ENCODE measurements around the gene MICAL1. TPM values are rescaled to one million over a fixed set of nuclear protein-coding genes. Genes with fewer than 3 reads are reported as not detected.

MICAL1 gene
- total and polyA plus RNA-seq, 2 donors (not counting 3 experiments of a cell fraction or from before 2014, with no cell fraction given) = 36.5 to 39.4 TPM

DNA sequence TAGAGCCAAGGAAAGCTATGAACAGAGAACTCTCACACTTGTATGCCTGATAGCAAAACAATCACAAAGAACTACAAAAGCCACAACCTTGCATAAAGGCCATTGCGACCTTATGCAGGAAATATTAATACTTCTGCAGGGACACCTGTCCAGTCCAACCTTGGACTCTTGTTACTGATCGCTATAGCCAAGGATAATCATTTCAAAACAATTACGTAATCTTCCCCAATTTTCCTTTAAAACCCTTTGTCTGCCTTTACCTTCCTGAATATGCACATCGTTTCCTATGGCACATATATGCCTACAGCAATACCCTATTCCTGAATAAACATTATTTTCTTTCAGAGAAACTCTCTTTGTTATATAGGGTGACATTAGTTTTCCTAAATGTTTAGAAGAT is 37.9 kb downstream of the MICAL1 start:
- CTCF ChIA-PET = no interaction called here
- TF ChIP-seq POLR2AphosphoS5 (IDR thresholded peaks at IDR 0.05; ENCODE audit: insufficient read depth, low read depth, low read length) (no peak), JUN (IDR thresholded peaks at IDR 0.05; ENCODE audit: borderline replicate concordance, insufficient read depth, insufficient read length, low read depth) (no peak), FOS (IDR thresholded peaks at IDR 0.05; ENCODE audit: borderline replicate concordance, insufficient read depth, low read length) (no peak), MYC (IDR thresholded peaks at IDR 0.05; ENCODE audit: low read depth, low read length) (no peak), GATA2 (IDR thresholded peaks at IDR 0.05; ENCODE audit: insufficient read depth, insufficient read length, low read depth, low read length) (no peak)
- TF ChIP-seq, protein P1, sequence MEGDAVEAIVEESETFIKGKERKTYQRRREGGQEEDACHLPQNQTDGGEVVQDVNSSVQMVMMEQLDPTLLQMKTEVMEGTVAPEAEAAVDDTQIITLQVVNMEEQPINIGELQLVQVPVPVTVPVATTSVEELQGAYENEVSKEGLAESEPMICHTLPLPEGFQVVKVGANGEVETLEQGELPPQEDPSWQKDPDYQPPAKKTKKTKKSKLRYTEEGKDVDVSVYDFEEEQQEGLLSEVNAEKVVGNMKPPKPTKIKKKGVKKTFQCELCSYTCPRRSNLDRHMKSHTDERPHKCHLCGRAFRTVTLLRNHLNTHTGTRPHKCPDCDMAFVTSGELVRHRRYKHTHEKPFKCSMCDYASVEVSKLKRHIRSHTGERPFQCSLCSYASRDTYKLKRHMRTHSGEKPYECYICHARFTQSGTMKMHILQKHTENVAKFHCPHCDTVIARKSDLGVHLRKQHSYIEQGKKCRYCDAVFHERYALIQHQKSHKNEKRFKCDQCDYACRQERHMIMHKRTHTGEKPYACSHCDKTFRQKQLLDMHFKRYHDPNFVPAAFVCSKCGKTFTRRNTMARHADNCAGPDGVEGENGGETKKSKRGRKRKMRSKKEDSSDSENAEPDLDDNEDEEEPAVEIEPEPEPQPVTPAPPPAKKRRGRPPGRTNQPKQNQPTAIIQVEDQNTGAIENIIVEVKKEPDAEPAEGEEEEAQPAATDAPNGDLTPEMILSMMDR (IDR thresholded peaks at IDR 0.05; ENCODE audit: extremely low read depth in 1 of 2, insufficient read depth in 1 of 2, low read depth in 1 of 2, low read length in 2 of 2) = no peak
- TF ChIP-seq, protein P2, sequence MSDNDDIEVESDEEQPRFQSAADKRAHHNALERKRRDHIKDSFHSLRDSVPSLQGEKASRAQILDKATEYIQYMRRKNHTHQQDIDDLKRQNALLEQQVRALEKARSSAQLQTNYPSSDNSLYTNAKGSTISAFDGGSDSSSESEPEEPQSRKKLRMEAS (IDR thresholded peaks at IDR 0.05; ENCODE audit: insufficient read depth, insufficient read length) = no peak
- H3K79me2 ChIP-seq (ENCODE audit: control insufficient read depth, insufficient read depth, low read length) = no peaks in the 10 kb centered on the region
- BruUV-seq (replicated peaks) = no TSS peak
- intact Hi-C loops (cut with micrococcal nuclease) = no loop called here
- H3K27me3 ChIP-seq (ENCODE audit: control insufficient read depth in 2 of 2, insufficient read depth in 2 of 2, low read length in 2 of 2) = peaks cover 0 to 4% of the 10 kb centered on the region in 2 experiments
- DNase-seq (ENCODE audit: low read depth, low spot score) (no peak), FAIRE-seq (no peak)
- no peaks in the 10 kb centered on the region for H4K20me1 ChIP-seq (replicated peaks; ENCODE audit: control insufficient read depth, extremely low read depth, insufficient read depth, low read length)
- POLR2A ChIA-PET = no interaction called here
- dilution Hi-C loops (cut with MboI; ENCODE audit: extremely low pct_ligation_motif_present, low sequenced_read_pairs) = no loop called here
- no peak overlapping the region for H3K9ac ChIP-seq (replicated peaks; ENCODE audit: extremely low read depth, insufficient read depth, low read length)
- H3K36me3 ChIP-seq (ENCODE audit: control insufficient read depth in 2 of 2, extremely low read depth in 1 of 2, insufficient read depth in 2 of 2, low read length in 2 of 2) = no peaks in the 10 kb centered on the region
- no peaks in the 10 kb centered on the region for H3K9me1 ChIP-seq (replicated peaks; ENCODE audit: control insufficient read depth, extremely low read depth, insufficient read depth, low read length)
- H2AFZ ChIP-seq (ENCODE audit: low read depth, low read length) = no peak overlapping the region
- H3K9me3 ChIP-seq (replicated peaks; ENCODE audit: control insufficient read depth, insufficient read depth, low read length) = no peaks in the 10 kb centered on the region
- no peak overlapping the region for H3K27ac ChIP-seq (ENCODE audit: insufficient read depth, low read depth, low read length)
- no peaks in the 10 kb centered on the region for H3K4me1 ChIP-seq (ENCODE audit: control insufficient read depth, extremely low read depth, insufficient read depth, low read length)
- H3K4me2 ChIP-seq (ENCODE audit: insufficient read depth, low read length) = no peak overlapping the region
- no peak overlapping the region for H3K4me3 ChIP-seq (replicated peaks in 1 of 3; ENCODE audit: insufficient read depth in 1 of 3, low read depth in 1 of 3, low read length in 3 of 3)
